Upper lobe of left lung (tissue), 4 donors: ENCODE data around the gene MTCL3.

ENCODE experiments used
- CTCF ChIP-seq, 6 experiments: fragments of 450-650 bp in 4 of 6; fragments of 200-600 bp in 2 of 6; sonication (generic) in 2 of 6; IDR thresholded peaks; one replicate each; pipeline ENCODE4 v1.5.1; 2016 to 2019; ENCODE audit warnings: antibody characterized with exemption in 6 of 6
- EP300 ChIP-seq, 4 donors: sonication (generic); formaldehyde crosslinking; IDR thresholded peaks; one replicate each; pipeline ENCODE4 v1.5.1; 2017; ENCODE audit warnings: antibody characterized with exemption in 4 of 4, control low read depth in 2 of 4
- POLR2A ChIP-seq, 4 donors: fragments of 450-650 bp; IDR thresholded peaks; one replicate each; pipeline ENCODE4 v1.5.1; 2016 to 2017; ENCODE audit warnings: antibody characterized with exemption in 4 of 4, mild to moderate bottlenecking in 2 of 4

GRCh38 chr6:127514773-127515227, 4.3 kb downstream of the MTCL3 start:
- TF ChIP-seq POLR2A (IDR thresholded peaks at IDR 0.05) (no peak), CTCF (IDR thresholded peaks at IDR 0.05) (no peak), EP300 (IDR thresholded peaks at IDR 0.05) (no peak)
